ENCODE measurements around the gene TAPBP. TPM values are rescaled to one million over a fixed set of nuclear protein-coding genes. Genes with fewer than 3 reads are reported as not detected.
A peak's percentile ranks its signal among the peaks of the same experiment; 100 is the strongest.

The TAPBP gene
- polyA plus RNA-seq, 3 donors = 138 to 228 (median 141) TPM

DNA sequence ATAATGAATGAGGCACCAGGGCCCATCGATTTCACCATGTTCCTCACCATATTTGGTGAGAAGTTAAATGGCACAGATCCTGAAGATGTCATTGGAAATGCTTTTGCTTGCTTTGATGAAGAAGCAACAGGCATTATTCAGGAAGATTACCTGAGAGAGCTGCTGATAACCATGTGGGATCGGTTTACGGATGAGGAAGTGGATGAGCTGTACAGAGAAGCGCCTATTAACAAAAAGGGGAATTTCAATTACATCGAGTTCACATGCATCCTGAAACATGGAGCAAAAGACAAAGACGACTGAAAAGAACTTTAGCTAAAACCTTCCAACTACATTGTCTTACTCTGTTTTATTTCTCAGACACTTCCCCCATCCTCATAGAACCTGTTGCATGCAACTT, 25.3 kb upstream of the TAPBP start:
- H3K36me3 ChIP-seq (replicated peaks in 1 of 2; ENCODE audit: control insufficient read depth in 1 of 2, insufficient read depth in 2 of 2, low read length in 2 of 2) = no peaks in the 10 kb centered on the region
- H3K27ac ChIP-seq (ENCODE audit: low read depth in 1 of 2, low read length in 2 of 2) = no peak overlapping the region
- Mint-ChIP-seq H3K27ac (no peak overlapping the region), H3K27me3 (ENCODE audit: low read depth in 3 of 3) (peaks cover 2 to 4% (median 2%) of the 10 kb centered on the region in 3 donors), H3K9me3 (no peaks in the 10 kb centered on the region), H3K36me3 (no peaks in the 10 kb centered on the region), H3K4me3 (no peak overlapping the region), H3K4me1 (peaks cover 5% of the 10 kb centered on the region)
- WGBS (ENCODE audit: insufficient coverage) = 60% methylated on average over 2 of the region's 6 CpGs
- H3K4me3 ChIP-seq (replicated peaks in 1 of 3; ENCODE audit: low read depth in 2 of 3, low read length in 3 of 3) = no peak overlapping the region
- no peak for DNase-seq
- intact Hi-C loops (cut with micrococcal nuclease) = no loop called here
- H3K79me2 ChIP-seq (ENCODE audit: insufficient read depth, low read length) = no peaks in the 10 kb centered on the region
- TF ChIP-seq, protein P1, sequence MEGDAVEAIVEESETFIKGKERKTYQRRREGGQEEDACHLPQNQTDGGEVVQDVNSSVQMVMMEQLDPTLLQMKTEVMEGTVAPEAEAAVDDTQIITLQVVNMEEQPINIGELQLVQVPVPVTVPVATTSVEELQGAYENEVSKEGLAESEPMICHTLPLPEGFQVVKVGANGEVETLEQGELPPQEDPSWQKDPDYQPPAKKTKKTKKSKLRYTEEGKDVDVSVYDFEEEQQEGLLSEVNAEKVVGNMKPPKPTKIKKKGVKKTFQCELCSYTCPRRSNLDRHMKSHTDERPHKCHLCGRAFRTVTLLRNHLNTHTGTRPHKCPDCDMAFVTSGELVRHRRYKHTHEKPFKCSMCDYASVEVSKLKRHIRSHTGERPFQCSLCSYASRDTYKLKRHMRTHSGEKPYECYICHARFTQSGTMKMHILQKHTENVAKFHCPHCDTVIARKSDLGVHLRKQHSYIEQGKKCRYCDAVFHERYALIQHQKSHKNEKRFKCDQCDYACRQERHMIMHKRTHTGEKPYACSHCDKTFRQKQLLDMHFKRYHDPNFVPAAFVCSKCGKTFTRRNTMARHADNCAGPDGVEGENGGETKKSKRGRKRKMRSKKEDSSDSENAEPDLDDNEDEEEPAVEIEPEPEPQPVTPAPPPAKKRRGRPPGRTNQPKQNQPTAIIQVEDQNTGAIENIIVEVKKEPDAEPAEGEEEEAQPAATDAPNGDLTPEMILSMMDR (IDR thresholded peaks at IDR 0.05) = no peak
- H3K4me1 ChIP-seq (ENCODE audit: control insufficient read depth in 1 of 2, insufficient read depth in 2 of 2, low read length in 2 of 2) = no peaks in the 10 kb centered on the region
- no peaks in the 10 kb centered on the region for H3K27me3 ChIP-seq (ENCODE audit: control insufficient read depth in 2 of 2, insufficient read depth in 2 of 2, low read length in 2 of 2)
- H4K20me1 ChIP-seq (ENCODE audit: insufficient read depth, low read length) = no peaks in the 10 kb centered on the region
- H2AFZ ChIP-seq (ENCODE audit: insufficient read depth, low read depth, low read length, poor library complexity, severe bottlenecking) = no peak overlapping the region
- no peaks in the 10 kb centered on the region for H3K9me3 ChIP-seq (replicated peaks in 1 of 2; ENCODE audit: control insufficient read depth in 1 of 2, insufficient read depth in 1 of 2, low read length in 2 of 2)
- H3K9ac ChIP-seq (ENCODE audit: insufficient read depth, low read length, poor library complexity, severe bottlenecking) = no peak overlapping the region
- no peak overlapping the region for H3K4me2 ChIP-seq (replicated peaks; ENCODE audit: extremely low read depth, low read length, poor library complexity, severe bottlenecking)

DNA sequence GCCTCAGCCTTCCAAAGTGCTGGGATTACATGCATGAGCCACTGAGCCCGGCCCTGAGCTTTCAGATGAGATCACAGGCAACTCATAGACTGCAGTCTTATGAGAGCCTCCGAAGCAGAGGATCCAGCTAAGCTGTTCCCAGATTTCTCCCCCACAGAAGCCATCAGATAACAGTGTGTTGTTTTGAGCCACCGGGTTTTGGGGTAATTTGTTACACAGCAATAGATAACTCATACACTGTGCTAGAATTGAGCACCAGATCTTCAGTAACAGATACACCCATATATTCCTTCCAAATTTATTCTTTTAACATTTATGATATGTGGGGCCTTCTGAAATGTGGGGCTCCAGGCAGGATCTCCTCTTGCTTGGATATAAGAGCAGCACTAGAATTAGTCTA, 22.6 kb upstream of the TAPBP start:
- TF ChIP-seq, protein P1 (IDR thresholded peaks at IDR 0.05) = no peak
- Histone ChIP-seq H3K27me3 (ENCODE audit: control insufficient read depth in 2 of 2, insufficient read depth in 2 of 2, low read length in 2 of 2) (no peaks in the 10 kb centered on the region), H3K9me3 (replicated peaks in 1 of 2; ENCODE audit: control insufficient read depth in 1 of 2, insufficient read depth in 1 of 2, low read length in 2 of 2) (no peaks in the 10 kb centered on the region), H3K4me1 (ENCODE audit: control insufficient read depth in 1 of 2, insufficient read depth in 2 of 2, low read length in 2 of 2) (no peaks in the 10 kb centered on the region), H3K9ac (ENCODE audit: insufficient read depth, low read length, poor library complexity, severe bottlenecking) (no peak overlapping the region), H3K4me3 (replicated peaks in 1 of 3; ENCODE audit: low read depth in 2 of 3, low read length in 3 of 3) (no peak overlapping the region), H3K27ac (ENCODE audit: low read depth in 1 of 2, low read length in 2 of 2) (no peak overlapping the region), H2AFZ (ENCODE audit: insufficient read depth, low read depth, low read length, poor library complexity, severe bottlenecking) (peak overlapping the region; percentile 16), H3K4me2 (replicated peaks; ENCODE audit: extremely low read depth, low read length, poor library complexity, severe bottlenecking) (no peak overlapping the region), H3K79me2 (ENCODE audit: insufficient read depth, low read length) (no peaks in the 10 kb centered on the region), H3K36me3 (replicated peaks in 1 of 2; ENCODE audit: control insufficient read depth in 1 of 2, insufficient read depth in 2 of 2, low read length in 2 of 2) (no peaks in the 10 kb centered on the region), H4K20me1 (ENCODE audit: insufficient read depth, low read length) (no peaks in the 10 kb centered on the region)
- H3K36me3 Mint-ChIP-seq = no peaks in the 10 kb centered on the region
- no peak overlapping the region for H3K27ac Mint-ChIP-seq
- peaks cover 3% of the 10 kb centered on the region for H3K4me1 Mint-ChIP-seq
- DNase-seq = no peak
- H3K9me3 Mint-ChIP-seq = no peaks in the 10 kb centered on the region
- intact Hi-C loops (cut with micrococcal nuclease) = no loop called here
- WGBS (ENCODE audit: insufficient coverage) = 100% methylated on average over 2 of the region's 3 CpGs
- no peak overlapping the region for H3K4me3 Mint-ChIP-seq
- H3K27me3 Mint-ChIP-seq (ENCODE audit: low read depth in 3 of 3) = peaks cover 2 to 3% (median 2%) of the 10 kb centered on the region in 3 donors
